A172 (cell line): ENCODE results near the gene ASPM. TPM values are rescaled to one million over a fixed set of nuclear protein-coding genes. Genes with fewer than 3 reads are reported as not detected.

Experiments
- DNase-seq: peaks from one replicate; pipeline ENCODE4 v3.0.0-alpha.2; 2015; ENCODE audit warnings: low spot score
- total RNA-seq: library from RNA; depleted of rRNA; stranded (reverse); fragments of >200 nt; shearing (Covaris generic); gene quantifications from 2 replicates; pipeline ENCODE4 v1.2.3, GENCODE V29; 2014; rRNA removed

ASPM gene
- total RNA-seq = 77.6 and 80.0 TPM in 2 replicates

GRCh38 chr1:197146101-197147095 lies at the start of gene ASPM:
Gene ASPM, minus strand, starts transcription at chr1:197146669. Its CDS starts 232 bp downstream, at chr1:197146437.
- DNase-seq = peak; percentile 96

GRCh38 chr1:197195100-197195499 lies 48.6 kb upstream of the ASPM start:
- DNase-seq = no peak

GRCh38 chr1:197184190-197184589 lies 37.7 kb upstream of the ASPM start:
- DNase-seq = no peak

GRCh38 chr1:197183195-197183748 lies 36.8 kb upstream of the ASPM start:
- DNase-seq = no peak

- no peak for DNase-seq
Measured at GRCh38 chr1:197182716-197183115, 36.2 kb upstream of the ASPM start.

- DNase-seq = no peak
Measured at GRCh38 chr1:197181982-197182381, 35.5 kb upstream of the ASPM start.

- peak; percentile 74 for DNase-seq
Measured at GRCh38 chr1:197180252-197180878, 33.9 kb upstream of the ASPM start.

GRCh38 chr1:197178998-197179397 lies 32.5 kb upstream of the ASPM start:
- DNase-seq = peak; percentile 69

- DNase-seq = no peak
Measured at GRCh38 chr1:197174818-197175217, 28.3 kb upstream of the ASPM start.

GRCh38 chr1:197173571-197174507 lies 27.4 kb upstream of the ASPM start:
- no peak for DNase-seq

GRCh38 chr1:197171531-197171930 lies 25.1 kb upstream of the ASPM start:
- no peak for DNase-seq

GRCh38 chr1:197170538-197170937 lies 24.1 kb upstream of the ASPM start:
- no peak for DNase-seq

- DNase-seq = no peak
Measured at GRCh38 chr1:197159461-197159860, 13.0 kb upstream of the ASPM start.

- DNase-seq = peak; percentile 38
Measured at GRCh38 chr1:197156692-197157091, 10.2 kb upstream of the ASPM start.

- DNase-seq = no peak
Measured at GRCh38 chr1:197152662-197153061, 6.2 kb upstream of the ASPM start.

GRCh38 chr1:197151185-197151584 lies 4.7 kb upstream of the ASPM start:
- DNase-seq = no peak

- DNase-seq = no peak
Measured at GRCh38 chr1:197150336-197151005, 4.0 kb upstream of the ASPM start.

GRCh38 chr1:197149340-197149739 lies 2.9 kb upstream of the ASPM start:
- DNase-seq = no peak

GRCh38 chr1:197145446-197146024 lies 934 bp downstream of the ASPM start:
- peak; percentile 21 for DNase-seq

- DNase-seq = peak; percentile 67
Measured at GRCh38 chr1:197144570-197145325, 1.7 kb downstream of the ASPM start.
